ENCODE data around the gene ITPR3.

Gene ITPR3

DNA sequence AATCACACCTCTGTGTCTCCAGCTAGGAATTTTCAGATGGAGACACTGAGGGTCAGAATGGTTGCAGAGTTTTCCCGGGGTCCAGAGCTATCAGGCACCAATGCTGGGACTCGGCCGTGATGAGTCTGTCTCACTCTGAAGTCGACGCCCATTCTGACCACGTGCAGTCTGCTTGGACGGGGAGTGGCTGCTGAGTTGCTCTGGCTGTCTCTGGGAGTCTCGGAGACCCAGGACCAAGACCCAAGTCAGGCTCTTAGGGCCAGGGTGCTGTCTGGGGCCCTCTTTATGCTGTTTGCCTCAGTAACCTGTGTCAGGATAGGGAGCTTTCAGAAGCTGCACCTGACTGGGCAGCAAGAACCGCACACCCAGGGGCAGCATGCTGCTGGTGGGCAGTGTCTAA is 121.0 kb downstream of the ITPR3 start:
- DNase-seq: no peak

DNA sequence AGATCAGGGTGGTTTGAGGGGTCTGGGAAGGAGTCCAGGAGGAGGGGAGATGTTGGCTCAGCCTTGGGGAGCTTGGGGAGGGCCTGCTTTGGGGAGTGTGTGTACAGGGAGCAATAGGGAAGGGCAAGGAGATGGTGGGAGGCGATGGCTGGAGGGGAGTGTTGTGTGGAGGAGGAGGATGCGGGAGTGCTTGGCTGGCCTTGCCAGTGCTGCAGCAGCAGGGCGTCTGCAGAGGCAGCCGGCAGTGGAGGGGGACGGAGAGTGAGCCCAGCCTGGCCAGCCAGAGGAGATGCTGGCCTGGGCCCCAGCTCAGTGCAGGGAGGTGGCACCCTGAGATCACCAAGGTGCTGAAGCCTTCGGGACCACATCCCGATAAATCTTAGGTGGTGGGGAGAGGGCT is 121.7 kb downstream of the ITPR3 start:
- no peak for DNase-seq

DNA sequence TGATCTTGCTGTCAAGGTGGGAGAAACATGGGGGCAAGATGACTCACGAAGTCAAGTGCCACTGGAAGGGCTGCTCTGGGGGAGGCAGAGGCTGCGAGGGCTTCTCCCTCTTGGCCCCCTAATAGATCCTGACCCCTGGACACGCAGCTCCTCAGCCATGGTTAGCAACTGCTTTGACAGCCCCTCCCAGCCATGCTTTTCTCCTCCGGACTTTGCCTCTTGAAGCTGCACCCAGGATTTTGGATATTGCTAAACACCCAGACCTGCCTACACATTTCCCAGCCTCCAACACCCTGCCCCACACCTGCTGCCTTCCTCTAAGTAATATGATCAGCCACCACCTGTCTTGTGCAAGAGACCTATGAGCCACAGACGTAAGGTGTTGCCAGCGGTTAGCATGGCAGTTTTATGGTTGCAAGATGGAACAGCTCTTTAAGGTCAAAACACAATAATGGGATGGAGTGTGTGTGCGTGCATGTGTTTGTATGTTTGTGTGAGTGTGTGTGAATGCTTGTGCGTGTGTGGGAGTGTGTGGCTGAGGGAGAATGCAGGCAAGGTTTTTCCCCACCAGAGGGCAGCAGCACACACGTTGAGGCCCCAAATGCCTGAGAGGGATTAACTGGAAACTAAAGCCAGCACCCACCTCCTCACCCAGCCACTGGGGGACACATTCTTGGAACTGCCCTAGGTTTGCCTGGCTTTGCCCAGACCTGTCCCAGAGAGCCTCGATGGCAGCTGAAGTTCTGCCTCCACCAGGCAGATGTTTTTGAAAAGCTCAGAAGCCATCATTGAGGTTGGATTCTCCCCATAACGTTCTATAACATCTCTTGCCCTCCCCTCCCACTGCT is 123.1 kb downstream of the ITPR3 start:
- DNase-seq: peak; percentile 61 to 81

DNA sequence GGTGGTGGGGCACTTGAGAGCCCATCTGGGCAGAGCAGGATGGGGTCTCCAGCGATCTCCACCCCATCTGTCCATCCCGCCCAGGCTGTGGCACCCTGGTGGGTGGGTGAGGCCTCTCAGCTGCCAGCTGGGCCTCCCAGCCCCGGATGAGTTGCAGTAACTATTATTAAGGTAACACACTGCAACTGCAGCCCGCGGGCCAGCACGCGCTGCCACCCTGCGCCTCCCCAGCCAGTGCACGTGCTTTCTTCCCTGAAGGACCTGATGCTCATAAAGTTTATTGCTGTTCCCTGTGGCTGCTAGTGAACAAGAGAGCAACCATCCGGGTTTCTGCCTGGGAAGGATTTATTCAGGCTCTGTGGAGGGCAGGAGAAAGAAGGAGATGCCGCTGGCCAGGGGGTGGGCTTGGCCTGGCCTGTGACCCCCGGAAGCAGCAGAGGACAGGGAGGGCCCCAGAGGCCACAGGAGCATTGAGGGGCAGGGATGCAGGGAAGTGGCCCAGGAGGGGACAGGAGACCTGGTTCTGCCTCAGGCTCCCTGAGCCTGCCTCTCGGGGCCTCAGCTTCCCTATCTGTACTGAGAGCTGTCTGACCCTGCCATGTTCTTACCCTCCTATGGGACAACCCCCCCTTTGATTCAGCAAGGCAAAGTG is 123.9 kb downstream of the ITPR3 start:
- no peak for DNase-seq

DNA sequence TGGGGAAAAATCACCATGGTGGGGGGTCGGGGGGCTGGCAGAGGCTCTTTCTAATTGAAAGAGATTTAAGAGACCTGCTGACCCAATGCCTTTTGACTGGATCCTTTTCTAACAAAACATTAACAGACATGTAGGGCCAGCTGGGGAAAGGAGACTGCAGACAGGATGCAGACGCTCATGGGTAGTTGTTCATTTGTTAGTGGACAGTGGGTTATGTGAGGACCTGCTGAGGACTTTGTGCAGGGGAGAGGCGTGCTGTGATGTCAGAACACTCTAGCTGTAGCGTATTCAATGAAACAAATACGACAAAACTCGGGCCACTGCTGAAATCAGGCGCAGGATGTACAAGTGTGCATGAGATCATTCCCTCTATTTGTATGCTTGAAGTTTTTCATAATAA is 124.4 kb downstream of the ITPR3 start:
- no peak for DNase-seq

All from AML-193 (cell line).